RCC 7860 (cell line): ENCODE data around the gene TXNDC12.

Experiments
- DNase-seq: peaks from one replicate; pipeline ENCODE4 v3.0.0-alpha.2; 2015; ENCODE audit warnings: low spot score
- FAIRE-seq: peaks from 2 replicates; lab custom pipeline; 2012; peaks lifted over from hg19 to GRCh38; lab: Jason Lieb, UNC

Gene TXNDC12

DNA sequence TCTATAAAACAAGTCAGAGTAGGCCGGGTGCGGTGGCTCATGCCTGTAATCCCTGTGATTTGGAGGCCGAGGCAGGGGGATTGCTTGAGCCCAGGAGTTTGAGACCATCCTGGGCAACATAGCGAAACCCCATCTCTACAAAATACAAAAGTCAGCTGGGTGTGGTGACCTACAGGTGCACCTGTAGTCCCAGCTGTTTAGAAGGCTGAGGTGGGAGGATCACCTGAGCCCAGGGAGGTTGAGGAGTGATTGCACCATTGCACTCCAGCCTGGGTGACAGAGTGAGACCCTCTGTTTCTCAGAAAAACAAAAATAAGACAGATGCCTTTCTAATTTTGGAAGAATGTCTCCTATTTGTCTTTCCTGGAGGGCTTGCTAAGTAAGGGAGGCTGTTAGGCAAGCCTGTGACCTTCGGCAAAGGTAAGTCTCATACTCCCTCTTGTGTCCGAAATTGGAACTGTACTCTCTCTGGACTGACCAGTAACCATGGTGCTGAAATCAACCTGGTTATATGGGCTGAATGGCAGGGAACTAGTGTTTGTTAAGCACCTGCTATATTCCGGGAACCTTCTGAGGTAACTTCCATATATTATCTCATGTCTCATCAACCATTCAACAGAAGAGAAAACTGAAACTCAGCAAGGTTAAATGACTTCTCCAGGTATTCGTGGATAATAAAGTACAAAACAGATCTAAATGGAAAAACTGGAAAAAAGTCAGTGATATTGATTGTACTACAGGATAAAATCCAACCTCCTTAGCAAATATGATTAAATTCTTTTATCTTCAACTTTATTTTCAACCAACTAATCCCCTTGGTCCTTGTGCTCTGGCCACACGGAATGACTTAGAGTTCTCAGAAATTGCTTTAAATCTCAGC lies 52.7 kb downstream of the TXNDC12 start:
- peak; percentile 76 for DNase-seq
- FAIRE-seq, result peak; percentile 71

DNA sequence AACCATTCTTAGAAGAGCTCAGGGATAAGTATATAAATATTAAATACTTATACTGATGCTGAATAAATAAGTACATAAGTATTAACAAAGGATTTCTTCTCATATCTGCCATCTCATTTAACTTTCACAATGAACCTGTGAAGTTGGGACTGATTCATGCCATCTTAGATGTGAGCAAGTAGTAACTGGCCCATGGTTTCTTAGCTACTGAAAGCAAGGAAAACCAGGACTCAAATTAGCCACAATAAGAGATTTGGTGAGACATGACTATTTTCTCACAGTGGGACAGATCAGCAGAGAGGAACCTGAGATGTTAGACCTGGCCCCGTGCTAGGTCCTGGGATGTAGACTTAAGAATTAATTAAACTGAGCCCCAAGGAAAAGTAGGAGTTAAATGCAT lies 56.3 kb downstream of the TXNDC12 start:
- FAIRE-seq, result no peak
- DNase-seq, result no peak

DNA sequence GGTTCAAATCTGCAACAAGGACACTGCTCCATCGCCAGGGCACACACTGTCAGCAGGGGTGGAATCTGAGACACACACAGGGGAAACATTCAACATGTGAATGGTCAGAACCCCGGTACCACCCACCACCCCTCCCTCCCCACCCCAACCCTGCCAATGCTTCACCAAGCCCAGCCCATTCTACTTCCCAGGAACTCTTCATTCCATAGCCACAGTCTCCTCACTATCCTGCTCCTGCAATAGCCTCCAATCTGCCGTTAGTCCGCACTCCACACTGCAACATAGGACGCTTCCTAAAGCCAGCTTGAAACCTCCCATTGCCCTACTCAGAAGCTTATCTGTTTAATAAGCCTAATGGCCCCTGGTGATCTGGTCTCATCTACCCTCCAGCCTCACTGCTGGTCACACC lies 57.0 kb downstream of the TXNDC12 start:
- DNase-seq (no peak), FAIRE-seq (no peak)

DNA sequence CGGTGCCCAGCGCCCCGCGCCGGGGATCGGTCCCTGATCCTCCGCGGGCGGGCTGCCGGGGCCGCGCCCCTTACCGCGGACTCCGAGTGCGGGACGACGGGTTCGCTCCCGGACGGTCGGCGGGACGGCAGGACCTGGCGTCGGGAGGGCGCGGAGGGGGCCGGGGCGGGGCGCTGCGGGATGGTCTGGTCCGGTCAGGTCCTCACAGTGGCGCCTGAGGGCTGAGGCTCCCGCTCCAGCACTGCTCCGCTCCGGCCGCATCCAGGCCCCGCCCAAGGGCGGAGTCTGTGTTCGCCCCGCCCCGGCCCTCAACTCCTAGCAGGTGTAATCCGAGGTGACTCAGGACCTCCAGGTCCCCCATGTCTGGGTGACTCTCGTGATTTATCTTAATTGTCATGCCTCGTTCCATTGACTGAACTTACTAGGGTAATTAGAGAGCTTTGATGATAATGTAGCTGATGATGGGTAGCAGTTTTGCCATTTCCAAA lies 64.5 kb downstream of the TXNDC12 start, which contains the start of gene RAB3B:
Gene RAB3B (minus strand): TSS at position 223 of the 488 bp plus-strand sequence. CDS start 13,583 bp downstream, outside the sequence.
- no peak for FAIRE-seq
- peak; percentile 64 for DNase-seq

DNA sequence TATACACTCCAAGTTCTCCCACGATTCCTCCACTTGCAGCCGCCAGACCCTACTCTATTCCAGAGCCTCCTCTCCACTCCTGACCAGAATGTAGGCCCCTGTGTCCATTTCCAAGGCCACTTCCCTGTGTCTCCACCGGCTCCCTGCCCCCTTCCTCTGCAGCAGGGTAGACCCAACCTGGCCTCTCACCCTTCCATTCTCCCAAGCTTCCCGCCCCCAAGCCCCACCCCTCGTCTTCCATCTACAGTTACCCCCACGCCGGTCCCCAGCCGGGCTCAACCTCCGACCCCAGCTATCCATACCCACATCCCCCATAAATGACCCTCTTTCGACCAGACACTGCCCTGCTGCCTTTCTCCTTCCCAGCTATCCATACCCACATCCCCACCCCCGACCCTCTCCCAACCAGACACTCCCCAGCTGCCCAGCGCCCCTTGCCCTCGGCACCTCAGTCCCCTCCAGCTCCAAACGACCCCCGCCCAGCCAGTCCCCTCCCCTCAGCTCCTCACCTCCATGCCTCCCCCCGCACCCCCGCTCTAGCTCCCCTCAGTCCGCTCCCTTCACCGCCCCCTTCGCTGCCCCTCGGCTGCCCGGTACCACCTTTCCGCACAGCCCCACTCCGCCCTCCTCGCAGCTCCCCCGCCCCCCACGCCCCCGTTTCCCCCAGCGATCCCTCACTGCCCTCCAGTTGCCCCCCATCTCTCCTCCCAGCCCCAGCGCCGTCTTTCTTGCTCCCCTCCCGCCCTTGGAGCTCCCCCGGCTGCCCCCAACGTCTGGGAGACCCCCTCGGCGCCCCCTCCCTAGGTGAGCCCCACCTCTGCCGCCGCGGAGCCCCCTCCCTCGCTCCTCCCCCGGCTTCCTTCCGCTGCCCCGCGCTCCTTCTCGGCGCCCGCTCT lies 65.2 kb downstream of the TXNDC12 start:
- DNase-seq, result no peak
- FAIRE-seq, result no peak

DNA sequence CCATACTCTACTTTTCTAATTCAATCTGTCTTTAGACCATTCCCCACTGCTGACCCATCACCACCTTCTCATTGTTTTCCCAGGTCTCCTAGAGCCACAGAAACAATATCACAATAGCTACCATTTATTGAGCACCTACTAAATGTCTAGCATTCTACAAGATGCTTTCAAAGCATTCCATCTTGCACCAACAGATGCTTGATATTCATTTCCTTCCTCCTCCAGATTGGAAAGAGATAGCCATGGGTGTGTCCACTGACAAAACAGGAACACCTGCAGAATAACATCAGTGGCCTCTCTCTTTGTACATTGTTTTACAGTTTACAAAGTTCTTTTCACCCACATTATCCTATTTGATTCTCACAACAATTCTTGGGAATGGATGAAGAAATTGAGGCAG lies 66.7 kb downstream of the TXNDC12 start:
- no peak for FAIRE-seq
- no peak for DNase-seq

DNA sequence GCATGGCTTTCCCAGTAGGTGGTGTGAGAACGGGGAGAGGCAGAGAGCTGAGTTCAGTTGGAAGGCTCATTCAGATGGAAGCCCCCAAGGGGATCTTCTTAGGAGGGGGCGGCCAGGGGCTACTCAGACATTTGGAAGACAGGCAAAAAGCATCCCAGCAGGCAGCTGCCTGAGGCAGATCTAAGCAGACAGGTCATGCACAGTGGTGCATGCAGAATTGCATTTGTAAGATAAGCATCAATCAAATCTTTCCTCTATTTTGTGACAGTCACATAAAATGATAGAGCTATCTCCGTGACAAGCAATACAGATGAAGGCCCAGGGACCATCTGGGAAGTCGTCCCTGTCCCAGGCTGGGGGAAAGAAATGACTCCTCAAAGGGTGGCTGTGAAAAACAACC lies 68.3 kb downstream of the TXNDC12 start:
- DNase-seq, result no peak
- FAIRE-seq, result no peak

DNA sequence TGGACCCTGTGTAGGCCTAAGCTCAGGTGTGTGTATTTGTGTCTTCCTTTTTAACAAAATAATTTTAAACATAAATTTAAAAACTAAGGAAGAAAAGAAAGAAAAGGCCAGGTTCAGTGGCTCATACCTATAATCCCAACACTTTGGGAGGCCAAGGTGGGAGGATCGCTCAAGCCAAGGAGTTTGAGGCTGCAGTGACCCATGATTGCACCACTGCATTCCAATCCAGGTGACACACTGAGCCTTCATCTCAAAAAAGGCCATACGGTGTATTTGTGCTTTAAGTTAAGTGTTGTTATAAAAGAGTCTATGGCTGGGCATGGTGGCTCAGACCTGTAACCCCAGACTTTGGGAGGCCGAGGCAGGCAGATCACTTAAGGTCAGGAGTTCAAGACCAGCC lies 72.8 kb downstream of the TXNDC12 start:
- DNase-seq (no peak), FAIRE-seq (no peak)

DNA sequence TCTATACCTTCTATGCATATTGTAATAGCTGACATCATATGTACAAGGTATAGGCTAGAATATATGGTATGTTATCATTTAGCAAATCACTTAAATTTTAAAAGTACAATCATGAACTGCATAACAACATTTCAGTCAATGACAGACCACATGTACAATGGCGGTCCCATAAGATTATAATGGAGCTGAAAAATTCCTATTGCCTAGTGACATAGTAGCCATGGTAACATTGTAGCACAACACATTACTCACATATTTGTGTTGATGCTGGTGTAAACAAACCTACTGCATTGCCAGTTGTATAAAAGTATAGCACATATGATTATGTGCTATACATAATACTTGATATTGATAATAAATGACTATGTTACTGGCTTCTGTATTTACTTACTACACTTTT lies 73.4 kb downstream of the TXNDC12 start:
- DNase-seq, result no peak
- FAIRE-seq, result no peak

DNA sequence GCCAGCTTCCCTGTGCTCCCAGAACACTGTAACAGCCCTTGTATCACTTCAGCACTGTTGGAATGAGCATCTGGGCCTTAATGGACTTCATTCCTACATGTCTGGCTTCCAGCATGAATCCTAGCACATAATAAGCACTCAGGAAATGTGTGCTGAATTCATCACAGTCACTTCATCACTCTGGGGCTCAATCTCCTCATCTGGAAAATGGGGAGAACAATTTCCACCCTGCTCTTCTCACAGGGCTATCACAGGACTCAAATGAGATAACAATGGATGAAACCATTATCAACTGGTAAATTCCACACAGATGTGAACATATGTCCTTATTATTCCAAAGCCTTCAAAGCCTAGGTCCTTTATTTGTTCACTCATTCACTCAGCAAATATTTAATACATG lies 76.9 kb downstream of the TXNDC12 start:
- FAIRE-seq, result no peak
- DNase-seq, result no peak

DNA sequence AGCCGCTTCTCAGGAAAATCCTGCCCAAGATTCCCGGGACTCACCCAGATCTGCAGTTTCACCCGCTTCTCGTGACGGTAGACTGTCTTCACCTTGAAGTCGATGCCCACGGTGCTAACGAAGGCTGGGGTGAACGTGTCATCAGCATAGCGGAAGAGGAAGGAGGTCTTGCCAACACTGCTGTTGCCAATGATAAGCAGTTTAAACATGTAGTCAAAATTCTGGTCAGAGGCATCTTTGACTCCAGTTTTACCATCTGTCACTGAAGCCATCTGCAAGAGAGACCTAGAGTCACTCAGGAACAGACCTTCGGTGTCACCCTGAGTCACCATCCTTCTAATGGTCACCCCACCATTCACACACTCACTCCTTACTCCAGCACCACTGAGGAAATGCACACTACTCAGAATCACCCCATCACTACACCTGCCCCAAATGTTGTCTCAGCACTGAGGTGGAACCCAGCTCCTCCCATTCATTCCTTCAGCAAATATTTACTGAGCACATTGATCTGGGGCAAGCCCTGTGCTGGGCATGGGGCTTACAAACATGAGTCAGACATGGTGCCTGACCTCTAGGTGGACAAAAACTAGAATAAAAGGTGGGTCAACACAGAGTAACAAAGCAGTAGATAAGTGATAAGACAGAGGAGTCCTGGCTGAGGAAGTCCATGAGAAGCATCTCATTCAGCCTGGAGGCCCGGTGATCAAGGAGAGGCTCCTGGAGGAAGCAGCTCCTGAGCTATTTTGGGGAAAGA lies 78.0 kb downstream of the TXNDC12 start:
- DNase-seq (no peak), FAIRE-seq (no peak)

DNA sequence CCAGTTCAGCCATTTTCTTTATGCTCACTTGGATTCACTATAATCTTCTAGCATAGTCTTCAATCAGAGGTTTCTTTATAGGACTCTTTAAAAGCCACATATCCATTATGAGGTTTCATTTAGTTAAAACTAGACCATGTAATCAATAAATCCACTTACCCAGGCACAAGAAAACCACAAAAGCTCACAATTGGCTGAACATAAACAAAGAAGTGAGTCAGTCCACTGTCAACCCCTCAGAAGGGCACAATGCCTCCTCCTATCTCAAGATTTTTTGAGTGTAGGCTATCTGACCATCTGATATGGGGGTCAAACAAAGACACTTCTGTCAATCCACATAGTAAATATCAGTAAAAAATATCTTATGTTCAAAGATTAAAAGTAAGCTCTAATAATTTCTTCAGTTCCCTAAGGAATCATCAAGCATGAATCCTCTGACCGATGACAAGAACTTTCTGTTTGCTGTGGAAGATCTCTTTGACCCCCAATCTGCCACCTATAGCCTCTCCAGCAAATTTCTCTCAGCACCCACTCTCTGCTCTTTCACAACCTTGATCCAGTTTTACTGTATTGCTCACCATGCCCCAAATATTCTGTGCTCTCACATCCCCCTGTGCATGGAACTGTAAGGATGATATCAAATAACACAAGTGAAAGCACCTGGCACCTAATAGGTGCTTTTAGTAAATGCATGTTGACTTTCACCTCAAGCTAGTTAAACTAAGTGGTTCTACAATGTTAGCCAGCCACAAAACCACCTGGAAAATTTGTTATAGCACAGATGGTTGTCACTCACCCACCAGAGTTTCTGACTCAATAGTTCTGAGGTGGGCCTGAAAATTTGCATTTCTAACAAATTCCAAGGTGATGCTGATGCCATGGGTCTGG lies 81.2 kb downstream of the TXNDC12 start:
- DNase-seq, result peak; percentile 23
- FAIRE-seq, result peak; percentile 66
